ENCODE data around the gene C6orf163.

C6orf163 gene

DNA sequence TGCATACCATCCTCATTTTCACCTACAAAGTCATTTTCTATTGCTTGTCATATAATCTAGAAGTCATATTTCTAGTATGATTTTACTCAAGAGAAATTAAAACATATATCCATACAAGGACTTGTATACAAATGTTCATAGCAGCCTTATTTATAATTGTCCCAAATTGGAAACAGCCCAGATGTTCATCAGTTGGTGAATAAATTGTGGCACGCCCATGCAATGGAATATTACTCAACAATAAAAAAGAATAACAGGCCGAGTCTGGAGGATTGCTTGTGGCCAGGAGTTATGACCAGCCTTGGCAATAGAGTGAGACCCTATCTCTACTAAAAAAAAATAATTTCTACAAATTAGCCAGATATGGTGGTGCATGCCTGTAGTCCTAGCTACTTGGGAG is 28.8 kb downstream of the C6orf163 start:
- TF ChIP-seq, protein P1, sequence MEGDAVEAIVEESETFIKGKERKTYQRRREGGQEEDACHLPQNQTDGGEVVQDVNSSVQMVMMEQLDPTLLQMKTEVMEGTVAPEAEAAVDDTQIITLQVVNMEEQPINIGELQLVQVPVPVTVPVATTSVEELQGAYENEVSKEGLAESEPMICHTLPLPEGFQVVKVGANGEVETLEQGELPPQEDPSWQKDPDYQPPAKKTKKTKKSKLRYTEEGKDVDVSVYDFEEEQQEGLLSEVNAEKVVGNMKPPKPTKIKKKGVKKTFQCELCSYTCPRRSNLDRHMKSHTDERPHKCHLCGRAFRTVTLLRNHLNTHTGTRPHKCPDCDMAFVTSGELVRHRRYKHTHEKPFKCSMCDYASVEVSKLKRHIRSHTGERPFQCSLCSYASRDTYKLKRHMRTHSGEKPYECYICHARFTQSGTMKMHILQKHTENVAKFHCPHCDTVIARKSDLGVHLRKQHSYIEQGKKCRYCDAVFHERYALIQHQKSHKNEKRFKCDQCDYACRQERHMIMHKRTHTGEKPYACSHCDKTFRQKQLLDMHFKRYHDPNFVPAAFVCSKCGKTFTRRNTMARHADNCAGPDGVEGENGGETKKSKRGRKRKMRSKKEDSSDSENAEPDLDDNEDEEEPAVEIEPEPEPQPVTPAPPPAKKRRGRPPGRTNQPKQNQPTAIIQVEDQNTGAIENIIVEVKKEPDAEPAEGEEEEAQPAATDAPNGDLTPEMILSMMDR (IDR thresholded peaks at IDR 0.05; ENCODE audit: insufficient read depth, low read depth, low read length, missing control alignments) = no peak
- H3K4me3 ChIP-seq (ENCODE audit: low read length) = no peak overlapping the region
- DNase-seq (ENCODE audit: low read depth) = no peak

DNA sequence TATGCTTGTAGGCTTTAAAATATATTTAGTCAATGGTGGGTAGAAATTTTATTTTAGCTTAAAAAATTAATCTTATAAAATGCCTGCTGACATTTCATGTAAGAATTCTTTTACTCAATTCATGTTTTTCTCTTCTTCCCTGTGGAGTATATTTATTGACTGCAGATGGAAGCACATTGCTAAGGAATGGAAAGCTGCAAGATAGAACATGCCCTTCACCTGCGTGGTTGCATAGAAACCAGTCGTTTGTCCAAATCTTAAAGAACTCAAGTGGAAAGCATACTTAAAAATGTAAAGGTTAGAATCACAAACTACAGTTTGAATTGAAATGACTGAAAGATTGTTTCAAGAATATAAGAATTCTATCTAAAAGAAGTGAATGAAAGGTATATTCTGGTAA is 30.7 kb downstream of the C6orf163 start:
- peak; percentile 67 for DNase-seq (ENCODE audit: low read depth)
- H3K4me3 ChIP-seq (ENCODE audit: low read length) = no peak overlapping the region
- TF ChIP-seq, protein P1 (IDR thresholded peaks at IDR 0.05; ENCODE audit: insufficient read depth, low read depth, low read length, missing control alignments) = no peak

DNA sequence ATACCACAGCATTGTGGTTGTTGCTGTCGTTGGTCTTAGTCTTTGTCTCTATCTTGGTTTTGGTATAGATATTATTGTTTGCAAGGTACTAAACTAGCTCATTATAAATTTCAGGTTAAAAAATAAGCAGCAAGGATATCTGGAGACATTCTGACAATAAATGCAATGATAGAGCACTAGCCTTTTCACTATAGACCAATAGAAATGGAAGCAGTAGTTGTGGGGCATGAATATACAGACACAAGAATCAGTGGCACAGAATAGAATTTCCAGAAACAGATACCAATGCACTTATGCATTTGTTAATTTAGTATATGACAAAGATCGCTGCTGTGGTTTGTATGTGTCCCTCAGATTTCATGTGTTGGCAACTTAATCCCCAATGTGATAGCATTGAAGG is 32.0 kb downstream of the C6orf163 start:
- H3K4me3 ChIP-seq (ENCODE audit: low read length) = no peak overlapping the region
- TF ChIP-seq, protein P1 (IDR thresholded peaks at IDR 0.05; ENCODE audit: insufficient read depth, low read depth, low read length, missing control alignments) = no peak
- DNase-seq (ENCODE audit: low read depth) = no peak

DNA sequence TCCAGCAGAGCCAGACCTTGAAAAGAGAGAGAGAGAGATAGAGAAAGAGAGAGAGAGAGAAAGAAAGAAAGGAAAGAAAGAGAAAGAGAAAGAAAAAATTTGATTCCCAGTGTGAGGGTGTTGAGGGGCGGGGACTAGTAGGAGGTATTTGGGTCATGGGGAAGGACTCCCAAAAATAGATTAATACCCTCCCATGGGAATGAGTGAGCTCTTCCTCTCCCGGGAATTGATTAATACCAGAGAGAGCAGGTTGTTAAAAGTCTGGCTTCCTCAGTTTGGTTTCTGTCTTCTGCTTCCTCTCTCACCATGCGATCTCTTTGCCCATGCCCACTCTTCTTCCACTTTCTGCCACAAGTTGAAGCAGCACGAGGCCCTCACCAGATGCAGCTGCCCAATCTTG is 34.3 kb downstream of the C6orf163 start:
- TF ChIP-seq, protein P1 (IDR thresholded peaks at IDR 0.05; ENCODE audit: insufficient read depth, low read depth, low read length, missing control alignments) = no peak
- no peak for DNase-seq (ENCODE audit: low read depth)
- no peak overlapping the region for H3K4me3 ChIP-seq (ENCODE audit: low read length)

DNA sequence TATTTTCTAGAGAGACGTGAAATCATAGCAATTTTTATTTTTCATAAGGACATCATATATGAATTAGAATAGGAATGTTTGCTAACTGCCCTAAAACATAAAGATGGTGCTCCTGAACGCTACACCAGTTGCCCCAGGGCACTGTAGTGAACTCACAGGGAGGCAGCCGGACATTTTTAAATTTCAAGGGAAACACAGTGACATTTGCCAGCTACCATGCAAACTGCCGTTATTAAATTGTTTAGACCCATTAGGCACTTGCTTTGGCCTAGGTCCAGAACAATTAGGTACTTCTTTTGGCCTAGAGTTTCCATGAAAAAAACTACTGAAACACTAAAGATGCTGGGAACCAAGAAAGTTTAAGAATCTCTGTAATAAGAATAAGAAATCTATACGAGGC is 38.2 kb downstream of the C6orf163 start:
- TF ChIP-seq, protein P1 (IDR thresholded peaks at IDR 0.05; ENCODE audit: insufficient read depth, low read depth, low read length, missing control alignments) = no peak
- no peak for DNase-seq (ENCODE audit: low read depth)
- no peak overlapping the region for H3K4me3 ChIP-seq (ENCODE audit: low read length)

DNA sequence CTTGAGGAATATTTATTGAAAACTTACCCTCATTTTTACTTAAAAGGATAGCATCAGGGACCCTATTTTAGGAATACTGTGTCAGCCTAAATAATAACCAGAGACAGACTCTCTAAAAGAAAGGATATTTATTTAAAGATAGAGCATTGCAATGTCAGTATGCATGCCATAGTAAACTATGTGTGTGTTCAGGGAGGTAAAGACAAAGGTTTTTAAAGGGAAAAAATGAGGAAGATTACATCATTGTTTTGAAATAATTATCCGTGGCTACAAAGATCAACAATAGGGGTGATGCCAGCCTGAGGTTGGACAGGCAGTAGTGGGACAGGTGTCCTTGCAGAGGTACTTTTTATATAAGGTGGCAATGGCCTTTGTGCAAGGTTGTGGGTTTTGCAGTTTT is 39.4 kb downstream of the C6orf163 start:
- no peak for DNase-seq (ENCODE audit: low read depth)
- no peak overlapping the region for H3K4me3 ChIP-seq (ENCODE audit: low read length)
- TF ChIP-seq, protein P1 (IDR thresholded peaks at IDR 0.05; ENCODE audit: insufficient read depth, low read depth, low read length, missing control alignments) = no peak

DNA sequence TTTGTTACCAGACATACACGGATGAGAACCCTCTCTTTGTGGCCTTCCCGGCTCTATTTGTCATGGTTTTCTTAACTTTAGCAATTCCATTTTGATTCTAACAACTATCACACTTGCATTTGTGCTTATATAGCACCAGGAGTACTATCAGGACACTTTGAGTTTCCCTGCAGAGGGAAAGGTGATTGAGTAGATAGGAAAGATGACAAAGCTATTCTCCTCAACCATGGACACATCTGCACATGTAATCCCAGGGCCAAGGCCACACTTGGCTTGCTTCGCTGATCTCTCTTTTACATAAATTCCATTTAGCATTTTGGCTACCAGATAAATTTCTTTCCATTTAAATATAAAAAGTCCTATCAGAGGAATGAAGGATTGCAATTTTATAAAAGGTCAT is 39.8 kb downstream of the C6orf163 start:
- no peak for DNase-seq (ENCODE audit: low read depth)
- no peak overlapping the region for H3K4me3 ChIP-seq (ENCODE audit: low read length)
- TF ChIP-seq, protein P1 (IDR thresholded peaks at IDR 0.05; ENCODE audit: insufficient read depth, low read depth, low read length, missing control alignments) = no peak

Measured in epithelial cell of esophagus (primary cell).